OCI-LY7 (cell line): ENCODE results near the gene SSNA1.

Experiments
- CTCF ChIP-seq: fragments of 200-600 bp; sonication (generic); conservative IDR thresholded peaks from 2 replicates; pipeline ENCODE4 v1.5.1; 2014; ENCODE audit warnings: mild to moderate bottlenecking, antibody characterized with exemption, low read length, moderate library complexity, mixed read lengths
- EZH2phosphoT487 ChIP-seq: fragments of 200-600 bp; sonication (generic); IDR thresholded peaks from 2 replicates; pipeline ENCODE4 v1.6.1; 2018; ENCODE audit warnings: low read depth, borderline replicate concordance, mild to moderate bottlenecking, mixed run types, antibody characterized with exemption, low read length, moderate library complexity, mixed read lengths

GRCh38 chr9:137180491-137180890, 8.0 kb upstream of the SSNA1 start:
- no peak for TF ChIP-seq CTCF
- no peak for TF ChIP-seq EZH2phosphoT487
